SK-N-SH treated with all-trans-retinoic acid at 6 μM for 48 hours (cell line): Measurements from ENCODE around the gene TSC22D1.

Experiments used
- ATAC-seq: fragments of 200-7000 bp; cut with Tn5 transposase; 3 replicates; pipeline ENCODE4 v1.9.1; 2020; ENCODE audit warnings: mild to moderate bottlenecking, moderate library complexity
- ARNTL ChIP-seq: fragments of 450-650 bp; formaldehyde crosslinking; IDR thresholded peaks from 2 replicates; pipeline ENCODE4 v1.5.0; 2020; ENCODE audit warnings: low read depth, mild to moderate bottlenecking, moderate library complexity, borderline replicate concordance
- CSDC2 ChIP-seq: fragments of 250-450 bp; sonication (Bioruptor Pico); IDR thresholded peaks from 2 replicates; pipeline ENCODE4 v1.5.0; 2020; ENCODE audit warnings: mild to moderate bottlenecking, moderate library complexity
- ESRRG ChIP-seq: fragments of 250-450 bp; sonication (Bioruptor Pico); IDR thresholded peaks from 2 replicates; pipeline ENCODE4 v1.6.1; 2021; ENCODE audit warnings: mild to moderate bottlenecking
- GLIS3 ChIP-seq: fragments of 250-450 bp; sonication (Bioruptor Pico); IDR thresholded peaks from 2 replicates; pipeline ENCODE4 v1.5.0; 2020; ENCODE audit warnings: mild to moderate bottlenecking, moderate library complexity
- OSR1 ChIP-seq: fragments of 250-450 bp; sonication (Bioruptor Pico); IDR thresholded peaks from 2 replicates; pipeline ENCODE4 v1.8.0; 2022; ENCODE audit warnings: moderate library complexity, mild to moderate bottlenecking, inconsistent platforms
- PPARA ChIP-seq: fragments of 250-450 bp; sonication (Bioruptor Pico); IDR thresholded peaks from 2 replicates; pipeline ENCODE4 v1.5.0; 2020; ENCODE audit warnings: mild to moderate bottlenecking, borderline replicate concordance
- RARB ChIP-seq: fragments of 250-450 bp; sonication (Bioruptor Pico); IDR thresholded peaks from 2 replicates; pipeline ENCODE4 v1.8.0; 2021; ENCODE audit warnings: mild to moderate bottlenecking, moderate library complexity
- SNAI2 ChIP-seq: fragments of 250-450 bp; sonication (Bioruptor Pico); IDR thresholded peaks from 2 replicates; pipeline ENCODE4 v1.5.0; 2020; ENCODE audit warnings: mild to moderate bottlenecking, moderate library complexity
- TCF4 ChIP-seq: fragments of 250-450 bp; sonication (Bioruptor Pico); IDR thresholded peaks from 2 replicates; pipeline ENCODE4 v1.8.0; 2021; ENCODE audit warnings: mild to moderate bottlenecking, moderate library complexity, borderline replicate concordance
- ZFP30 ChIP-seq: fragments of 450-650 bp; formaldehyde crosslinking; IDR thresholded peaks from 2 replicates; pipeline ENCODE4 v1.5.0; 2022; ENCODE audit warnings: mild to moderate bottlenecking, moderate library complexity
- ZNF70 ChIP-seq: fragments of 450-650 bp; formaldehyde crosslinking; IDR thresholded peaks from 2 replicates; pipeline ENCODE4 v1.5.0; 2020; ENCODE audit warnings: mild to moderate bottlenecking, moderate library complexity
- ZNF8 ChIP-seq: fragments of 450-650 bp; formaldehyde crosslinking; IDR thresholded peaks from 2 replicates; pipeline ENCODE4 v1.5.0; 2020; ENCODE audit warnings: mild to moderate bottlenecking, moderate library complexity
- TF ChIP-seq, protein P1 (sequence below): fragments of 250-450 bp; sonication (Bioruptor Pico); IDR thresholded peaks from 2 replicates; pipeline ENCODE4 v1.5.1; 2020; ENCODE audit warnings: low read depth, mild to moderate bottlenecking, moderate library complexity
- TF ChIP-seq, protein P2 (sequence below): fragments of 250-450 bp; sonication (Bioruptor Pico); IDR thresholded peaks from 2 replicates; pipeline ENCODE4 v1.5.0; 2020; ENCODE audit warnings: mild to moderate bottlenecking, moderate library complexity
- TF ChIP-seq, protein P3 (sequence below): fragments of 250-450 bp; sonication (Bioruptor Pico); IDR thresholded peaks from 2 replicates; pipeline ENCODE4 v1.8.0; 2020; ENCODE audit warnings: mild to moderate bottlenecking, moderate library complexity, borderline replicate concordance
- TF ChIP-seq, protein P4 (sequence below): fragments of 250-450 bp; sonication (Bioruptor Pico); IDR thresholded peaks from 2 replicates; pipeline ENCODE4 v1.5.1; 2021; ENCODE audit warnings: mild to moderate bottlenecking, moderate library complexity
- TF ChIP-seq, protein P5 (sequence below): fragments of 250-450 bp; sonication (Bioruptor Pico); IDR thresholded peaks from 2 replicates; pipeline ENCODE4 v1.8.0; 2021; ENCODE audit warnings: low read depth, mild to moderate bottlenecking, moderate library complexity, borderline replicate concordance

Gene TSC22D1

DNA sequence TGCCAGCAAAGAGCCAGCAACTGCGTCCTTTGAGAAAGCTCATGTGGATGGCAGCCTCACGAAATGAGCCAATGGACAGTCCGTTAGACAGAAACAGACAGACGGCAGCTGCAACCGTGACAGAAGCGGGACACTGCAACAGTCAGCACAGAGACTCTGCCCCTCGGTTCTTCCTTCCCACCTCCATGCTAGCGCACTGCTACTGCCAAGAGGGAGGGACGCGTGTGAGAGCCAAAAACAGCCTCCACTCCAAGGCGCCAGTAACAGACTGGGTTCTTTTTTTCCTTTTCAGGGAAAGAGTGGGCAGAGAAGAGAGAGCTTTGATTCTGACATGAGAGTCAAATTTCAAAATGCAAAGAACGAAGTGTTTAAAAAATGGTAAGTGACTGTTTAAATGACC, 125.0 kb downstream of the TSC22D1 start:
- ATAC-seq, result no peak
- TF ChIP-seq ESRRG (CRISPR knock-in tag) (no peak), RARB (no peak), GLIS3 (CRISPR knock-in tag) (no peak), ZNF70 (no peak), ZFP30 (CRISPR knock-in tag) (no peak)

DNA sequence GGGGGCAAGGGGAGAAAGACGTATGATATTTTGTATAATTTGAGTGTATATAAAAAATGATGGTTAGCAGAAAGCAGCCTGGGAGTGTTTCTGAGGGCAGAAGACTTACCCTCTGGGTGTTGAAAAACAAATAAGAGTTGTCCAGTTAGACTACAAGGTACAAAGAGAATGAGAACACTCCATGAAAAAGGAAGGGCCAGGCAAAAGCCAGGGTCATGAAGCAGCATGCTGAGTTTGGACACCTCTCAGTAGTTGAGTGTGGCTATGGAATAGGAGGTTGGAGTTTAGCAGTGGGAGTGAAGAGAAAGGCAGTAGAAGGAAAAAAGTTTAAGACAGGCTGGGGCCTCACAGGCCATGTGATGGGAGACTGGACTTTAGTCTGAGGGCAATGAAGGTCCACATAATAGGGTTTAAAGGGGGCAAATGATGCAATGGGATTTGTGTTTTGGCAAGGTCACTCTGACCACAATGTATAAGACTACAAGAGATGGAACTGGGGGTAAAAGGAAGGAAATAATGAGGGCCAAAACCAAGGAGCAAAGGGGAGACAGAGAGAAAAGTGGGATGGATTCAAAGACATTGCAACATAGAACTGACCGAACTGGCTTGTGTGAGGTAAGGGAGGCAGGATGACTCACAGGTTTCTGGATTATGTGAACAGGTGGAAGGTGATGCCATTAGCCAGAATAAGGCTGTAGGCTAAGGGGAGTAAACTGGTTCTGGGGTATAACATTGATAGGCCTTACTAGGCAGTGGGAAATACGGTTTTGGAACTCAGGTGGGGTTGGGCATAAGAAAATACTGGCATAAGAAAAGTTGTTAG, 125.9 kb downstream of the TSC22D1 start:
- no peak for TF ChIP-seq ARNTL (CRISPR knock-in tag)
- no peak for ATAC-seq

DNA sequence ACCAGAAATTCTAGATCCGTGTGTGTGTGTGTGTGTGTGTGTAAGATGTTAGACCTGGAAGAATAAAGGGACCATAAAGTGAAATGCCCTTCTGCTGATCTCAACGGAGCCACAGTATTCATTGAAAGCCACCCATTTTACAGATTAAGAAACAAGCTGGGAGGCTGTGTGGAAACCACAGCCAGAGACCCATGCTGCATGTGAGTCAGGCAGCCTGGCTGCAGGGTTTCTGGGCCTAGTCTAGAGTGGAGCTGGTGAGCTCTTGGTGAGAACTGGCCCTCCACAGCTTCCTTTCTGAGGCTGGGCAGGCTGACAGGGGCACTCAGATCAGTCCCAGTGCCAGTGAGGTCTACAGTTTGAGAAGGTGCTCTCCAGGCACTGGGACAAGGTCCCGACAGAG, 127.3 kb downstream of the TSC22D1 start:
- no peak for TF ChIP-seq SNAI2 (CRISPR knock-in tag)
- no peak for TF ChIP-seq ARNTL (CRISPR knock-in tag)
- TF ChIP-seq CSDC2 (CRISPR knock-in tag), result no peak
- TF ChIP-seq, protein P1, sequence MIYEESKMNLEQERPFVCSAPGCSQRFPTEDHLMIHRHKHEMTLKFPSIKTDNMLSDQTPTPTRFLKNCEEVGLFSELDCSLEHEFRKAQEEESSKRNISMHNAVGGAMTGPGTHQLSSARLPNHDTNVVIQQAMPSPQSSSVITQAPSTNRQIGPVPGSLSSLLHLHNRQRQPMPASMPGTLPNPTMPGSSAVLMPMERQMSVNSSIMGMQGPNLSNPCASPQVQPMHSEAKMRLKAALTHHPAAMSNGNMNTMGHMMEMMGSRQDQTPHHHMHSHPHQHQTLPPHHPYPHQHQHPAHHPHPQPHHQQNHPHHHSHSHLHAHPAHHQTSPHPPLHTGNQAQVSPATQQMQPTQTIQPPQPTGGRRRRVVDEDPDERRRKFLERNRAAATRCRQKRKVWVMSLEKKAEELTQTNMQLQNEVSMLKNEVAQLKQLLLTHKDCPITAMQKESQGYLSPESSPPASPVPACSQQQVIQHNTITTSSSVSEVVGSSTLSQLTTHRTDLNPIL (CRISPR knock-in tag), result no peak
- TF ChIP-seq, protein P2, sequence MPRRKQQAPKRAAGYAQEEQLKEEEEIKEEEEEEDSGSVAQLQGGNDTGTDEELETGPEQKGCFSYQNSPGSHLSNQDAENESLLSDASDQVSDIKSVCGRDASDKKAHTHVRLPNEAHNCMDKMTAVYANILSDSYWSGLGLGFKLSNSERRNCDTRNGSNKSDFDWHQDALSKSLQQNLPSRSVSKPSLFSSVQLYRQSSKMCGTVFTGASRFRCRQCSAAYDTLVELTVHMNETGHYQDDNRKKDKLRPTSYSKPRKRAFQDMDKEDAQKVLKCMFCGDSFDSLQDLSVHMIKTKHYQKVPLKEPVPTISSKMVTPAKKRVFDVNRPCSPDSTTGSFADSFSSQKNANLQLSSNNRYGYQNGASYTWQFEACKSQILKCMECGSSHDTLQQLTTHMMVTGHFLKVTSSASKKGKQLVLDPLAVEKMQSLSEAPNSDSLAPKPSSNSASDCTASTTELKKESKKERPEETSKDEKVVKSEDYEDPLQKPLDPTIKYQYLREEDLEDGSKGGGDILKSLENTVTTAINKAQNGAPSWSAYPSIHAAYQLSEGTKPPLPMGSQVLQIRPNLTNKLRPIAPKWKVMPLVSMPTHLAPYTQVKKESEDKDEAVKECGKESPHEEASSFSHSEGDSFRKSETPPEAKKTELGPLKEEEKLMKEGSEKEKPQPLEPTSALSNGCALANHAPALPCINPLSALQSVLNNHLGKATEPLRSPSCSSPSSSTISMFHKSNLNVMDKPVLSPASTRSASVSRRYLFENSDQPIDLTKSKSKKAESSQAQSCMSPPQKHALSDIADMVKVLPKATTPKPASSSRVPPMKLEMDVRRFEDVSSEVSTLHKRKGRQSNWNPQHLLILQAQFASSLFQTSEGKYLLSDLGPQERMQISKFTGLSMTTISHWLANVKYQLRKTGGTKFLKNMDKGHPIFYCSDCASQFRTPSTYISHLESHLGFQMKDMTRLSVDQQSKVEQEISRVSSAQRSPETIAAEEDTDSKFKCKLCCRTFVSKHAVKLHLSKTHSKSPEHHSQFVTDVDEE (CRISPR knock-in tag), result no peak
- no peak for TF ChIP-seq ZNF8 (CRISPR knock-in tag)
- TF ChIP-seq GLIS3 (CRISPR knock-in tag), result no peak
- TF ChIP-seq OSR1, result no peak
- TF ChIP-seq, protein P3, sequence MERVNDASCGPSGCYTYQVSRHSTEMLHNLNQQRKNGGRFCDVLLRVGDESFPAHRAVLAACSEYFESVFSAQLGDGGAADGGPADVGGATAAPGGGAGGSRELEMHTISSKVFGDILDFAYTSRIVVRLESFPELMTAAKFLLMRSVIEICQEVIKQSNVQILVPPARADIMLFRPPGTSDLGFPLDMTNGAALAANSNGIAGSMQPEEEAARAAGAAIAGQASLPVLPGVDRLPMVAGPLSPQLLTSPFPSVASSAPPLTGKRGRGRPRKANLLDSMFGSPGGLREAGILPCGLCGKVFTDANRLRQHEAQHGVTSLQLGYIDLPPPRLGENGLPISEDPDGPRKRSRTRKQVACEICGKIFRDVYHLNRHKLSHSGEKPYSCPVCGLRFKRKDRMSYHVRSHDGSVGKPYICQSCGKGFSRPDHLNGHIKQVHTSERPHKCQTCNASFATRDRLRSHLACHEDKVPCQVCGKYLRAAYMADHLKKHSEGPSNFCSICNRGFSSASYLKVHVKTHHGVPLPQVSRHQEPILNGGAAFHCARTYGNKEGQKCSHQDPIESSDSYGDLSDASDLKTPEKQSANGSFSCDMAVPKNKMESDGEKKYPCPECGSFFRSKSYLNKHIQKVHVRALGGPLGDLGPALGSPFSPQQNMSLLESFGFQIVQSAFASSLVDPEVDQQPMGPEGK, result no peak
- no peak for TF ChIP-seq ZFP30 (CRISPR knock-in tag)
- TF ChIP-seq, protein P4, sequence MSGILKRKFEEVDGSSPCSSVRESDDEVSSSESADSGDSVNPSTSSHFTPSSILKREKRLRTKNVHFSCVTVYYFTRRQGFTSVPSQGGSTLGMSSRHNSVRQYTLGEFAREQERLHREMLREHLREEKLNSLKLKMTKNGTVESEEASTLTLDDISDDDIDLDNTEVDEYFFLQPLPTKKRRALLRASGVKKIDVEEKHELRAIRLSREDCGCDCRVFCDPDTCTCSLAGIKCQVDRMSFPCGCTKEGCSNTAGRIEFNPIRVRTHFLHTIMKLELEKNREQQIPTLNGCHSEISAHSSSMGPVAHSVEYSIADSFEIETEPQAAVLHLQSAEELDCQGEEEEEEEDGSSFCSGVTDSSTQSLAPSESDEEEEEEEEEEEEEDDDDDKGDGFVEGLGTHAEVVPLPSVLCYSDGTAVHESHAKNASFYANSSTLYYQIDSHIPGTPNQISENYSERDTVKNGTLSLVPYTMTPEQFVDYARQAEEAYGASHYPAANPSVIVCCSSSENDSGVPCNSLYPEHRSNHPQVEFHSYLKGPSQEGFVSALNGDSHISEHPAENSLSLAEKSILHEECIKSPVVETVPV, result no peak
- TF ChIP-seq TCF4 (CRISPR knock-in tag), result no peak
- TF ChIP-seq RARB, result no peak
- no peak for ATAC-seq

DNA sequence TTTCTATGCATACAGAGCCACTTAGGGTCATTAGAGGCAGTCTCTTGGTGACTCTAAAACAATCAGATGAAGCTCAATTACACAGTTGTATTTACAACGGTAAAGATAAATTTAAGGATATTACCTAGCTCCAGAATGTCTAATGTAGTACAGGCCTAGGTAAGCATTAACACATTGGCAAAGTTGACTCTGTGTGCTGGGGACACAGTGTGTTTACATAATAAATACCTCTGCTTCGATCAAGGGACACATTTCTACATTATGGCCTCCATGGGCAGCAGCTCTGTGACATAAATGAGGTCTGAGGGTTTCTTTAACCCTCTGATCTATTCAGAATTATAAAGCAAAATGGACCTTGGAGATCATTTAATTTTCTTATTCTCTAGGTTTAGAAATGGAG, 127.8 kb downstream of the TSC22D1 start:
- no peak for ATAC-seq
- TF ChIP-seq PPARA (no peak), TCF4 (CRISPR knock-in tag) (no peak), SNAI2 (CRISPR knock-in tag) (no peak), ZNF8 (CRISPR knock-in tag) (no peak), ZFP30 (CRISPR knock-in tag) (no peak)
- TF ChIP-seq, protein P5, sequence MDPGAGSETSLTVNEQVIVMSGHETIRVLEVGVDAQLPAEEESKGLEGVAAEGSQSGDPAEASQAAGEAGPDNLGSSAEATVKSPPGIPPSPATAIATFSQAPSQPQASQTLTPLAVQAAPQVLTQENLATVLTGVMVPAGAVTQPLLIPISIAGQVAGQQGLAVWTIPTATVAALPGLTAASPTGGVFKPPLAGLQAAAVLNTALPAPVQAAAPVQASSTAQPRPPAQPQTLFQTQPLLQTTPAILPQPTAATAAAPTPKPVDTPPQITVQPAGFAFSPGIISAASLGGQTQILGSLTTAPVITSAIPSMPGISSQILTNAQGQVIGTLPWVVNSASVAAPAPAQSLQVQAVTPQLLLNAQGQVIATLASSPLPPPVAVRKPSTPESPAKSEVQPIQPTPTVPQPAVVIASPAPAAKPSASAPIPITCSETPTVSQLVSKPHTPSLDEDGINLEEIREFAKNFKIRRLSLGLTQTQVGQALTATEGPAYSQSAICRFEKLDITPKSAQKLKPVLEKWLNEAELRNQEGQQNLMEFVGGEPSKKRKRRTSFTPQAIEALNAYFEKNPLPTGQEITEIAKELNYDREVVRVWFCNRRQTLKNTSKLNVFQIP, result no peak
- TF ChIP-seq, protein P1 (CRISPR knock-in tag), result no peak
- TF ChIP-seq, protein P4, result no peak
